NT2/D1 (cell line): Measurements from ENCODE around the gene CCNQ.

ENCODE experiments used
- YY1 ChIP-seq: IDR thresholded peaks from 2 replicates; pipeline ENCODE4 v1.6.1; 2011; ENCODE audit not compliant: insufficient read length, insufficient read depth
- ZNF274 ChIP-seq: IDR thresholded peaks from 2 replicates; pipeline ENCODE4 v1.6.1; 2011; ENCODE audit warnings: mild to moderate bottlenecking, low read depth, low read length

DNA sequence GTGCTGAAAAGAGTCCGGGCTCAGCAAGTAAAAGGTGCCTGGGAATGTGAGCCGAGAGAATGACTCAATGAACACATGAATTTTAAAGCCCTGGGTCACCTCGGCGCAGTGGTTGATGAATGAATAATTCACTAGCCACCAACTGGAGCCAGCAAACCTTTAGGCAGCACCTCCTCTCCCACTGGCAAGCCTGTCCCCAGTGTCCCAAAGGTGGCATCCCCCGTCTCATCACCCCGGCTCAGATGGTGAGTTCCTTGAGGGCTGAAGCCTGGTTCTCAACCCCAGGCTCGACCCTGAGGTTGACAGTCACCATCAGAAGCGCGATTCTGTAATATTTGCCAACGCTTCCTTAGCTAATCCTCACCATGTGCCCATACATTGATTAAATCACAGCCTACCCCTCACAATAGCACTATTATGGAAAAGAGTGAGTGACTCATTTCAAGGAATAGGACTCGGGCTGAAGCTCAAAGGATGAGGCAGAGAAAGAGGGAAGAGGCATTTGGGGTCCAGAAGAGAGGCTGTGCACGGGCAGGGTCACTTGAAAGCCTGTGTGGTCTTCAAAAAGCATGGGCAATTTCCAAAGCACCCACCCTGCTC, 2.7 kb upstream of the CCNQ start:
- TF ChIP-seq ZNF274 (no peak), YY1 (no peak)
